ENCODE data around the gene XYLT2. TPM values are rescaled to one million over a fixed set of nuclear protein-coding genes. Genes with fewer than 3 reads are reported as not detected.

The XYLT2 gene
- total RNA-seq, 1 donor from 2014 or later = 18.0 TPM

GRCh38 chr17:50359998-50360461 is 14.1 kb downstream of the XYLT2 start:
- ATAC-seq = no peak
- no peak for DNase-seq
- intact Hi-C loops (cut with micrococcal nuclease) = no loop called here

GRCh38 chr17:50360486-50361115 is 14.7 kb downstream of the XYLT2 start:
- DNase-seq = no peak
- no peak for ATAC-seq
- intact Hi-C loops (cut with micrococcal nuclease) = no loop called here

- DNase-seq (no peak), ATAC-seq (peak; percentile 45)
- intact Hi-C loops (cut with micrococcal nuclease) = no loop called here
Measured at GRCh38 chr17:50361561-50362480, 15.9 kb downstream of the XYLT2 start.

- no peak for DNase-seq
- ATAC-seq = no peak
- intact Hi-C loops (cut with micrococcal nuclease) = no loop called here
Measured at GRCh38 chr17:50362661-50363060, 16.7 kb downstream of the XYLT2 start.

GRCh38 chr17:50363217-50364060 is 17.5 kb downstream of the XYLT2 start:
- intact Hi-C loops (cut with micrococcal nuclease) = no loop called here
- ATAC-seq (no peak), DNase-seq (no peak)

- no peak for ATAC-seq
- intact Hi-C loops (cut with micrococcal nuclease) = no loop called here
- no peak for DNase-seq
Measured at GRCh38 chr17:50364061-50364458, 18.1 kb downstream of the XYLT2 start.

GRCh38 chr17:50364715-50365114 is 18.8 kb downstream of the XYLT2 start:
- ATAC-seq (peak; percentile 23), DNase-seq (no peak)
- intact Hi-C loops (cut with micrococcal nuclease) = no loop called here

- DNase-seq = no peak
- no peak for ATAC-seq
- intact Hi-C loops (cut with micrococcal nuclease) = no loop called here
Measured at GRCh38 chr17:50365165-50365564, 19.2 kb downstream of the XYLT2 start.

GRCh38 chr17:50365649-50366393 is 19.9 kb downstream of the XYLT2 start:
- ATAC-seq (no peak), DNase-seq (no peak)
- intact Hi-C loops (cut with micrococcal nuclease) = no loop called here

GRCh38 chr17:50367401-50367800 is 21.5 kb downstream of the XYLT2 start:
- intact Hi-C loops (cut with micrococcal nuclease) = no loop called here
- DNase-seq (no peak), ATAC-seq (no peak)

- intact Hi-C loops (cut with micrococcal nuclease) = no loop called here
- no peak for ATAC-seq
- DNase-seq = no peak
Measured at GRCh38 chr17:50370052-50370451, 24.1 kb downstream of the XYLT2 start.

- no peak for DNase-seq
- no peak for ATAC-seq
- intact Hi-C loops (cut with micrococcal nuclease) = no loop called here
Measured at GRCh38 chr17:50371526-50371925, 25.6 kb downstream of the XYLT2 start.

GRCh38 chr17:50372222-50372757 is 26.4 kb downstream of the XYLT2 start:
- peak; percentile 17 for ATAC-seq
- DNase-seq = no peak
- intact Hi-C loops (cut with micrococcal nuclease) = no loop called here

GRCh38 chr17:50372758-50373556 is 27.0 kb downstream of the XYLT2 start, which contains the start of the genes EME1 and MRPL27:
Gene EME1 (plus strand): TSS chr17:50373229. CDS start chr17:50375209, 1,980 bp downstream.
Gene MRPL27 (minus strand): TSS chr17:50373184. CDS start chr17:50373170, 14 bp downstream.
- ATAC-seq = peak; percentile 96
- peak; percentile 88 for DNase-seq
- intact Hi-C loops (cut with micrococcal nuclease) = no loop called here

- intact Hi-C loops (cut with micrococcal nuclease) = no loop called here
Measured at GRCh38 chr17:50373705-50374104, 27.8 kb downstream of the XYLT2 start.

GRCh38 chr17:50375858-50376538 is 30.1 kb downstream of the XYLT2 start:
- intact Hi-C loops (cut with micrococcal nuclease) = no loop called here
- DNase-seq (no peak), ATAC-seq (no peak)

More at GRCh38 chr17:50373705-50374104, 27.8 kb downstream of the XYLT2 start:
- ATAC-seq (no peak), DNase-seq (no peak)

Measured in left ventricle myocardium superior (tissue), 1 donor.